MM.1S (cell line): Measurements from ENCODE around the gene RHBDL1.

ENCODE experiments used
- EZH2 ChIP-seq: fragments of 300-600 bp; sonication (generic); optimal IDR thresholded peaks from 2 replicates; pipeline ENCODE3; 2017; ENCODE audit warnings: low read depth, mild to moderate bottlenecking, antibody characterized with exemption, low read length, mixed read lengths
- EZH2phosphoT487 ChIP-seq: fragments of 300-600 bp; sonication (generic); IDR thresholded peaks from 2 replicates; pipeline ENCODE4 v1.6.1; 2018; ENCODE audit warnings: antibody characterized with exemption, low read length
- TF ChIP-seq, protein P1 (sequence below): fragments of 300-600 bp; sonication (generic); IDR thresholded peaks from 2 replicates; pipeline ENCODE4 v1.5.1; 2016; ENCODE audit warnings: antibody characterized with exemption, low read length, mixed read lengths

GRCh38 chr16:711548-712320 lies 36.3 kb downstream of the RHBDL1 start:
- no peak for TF ChIP-seq EZH2
- TF ChIP-seq, protein P1, sequence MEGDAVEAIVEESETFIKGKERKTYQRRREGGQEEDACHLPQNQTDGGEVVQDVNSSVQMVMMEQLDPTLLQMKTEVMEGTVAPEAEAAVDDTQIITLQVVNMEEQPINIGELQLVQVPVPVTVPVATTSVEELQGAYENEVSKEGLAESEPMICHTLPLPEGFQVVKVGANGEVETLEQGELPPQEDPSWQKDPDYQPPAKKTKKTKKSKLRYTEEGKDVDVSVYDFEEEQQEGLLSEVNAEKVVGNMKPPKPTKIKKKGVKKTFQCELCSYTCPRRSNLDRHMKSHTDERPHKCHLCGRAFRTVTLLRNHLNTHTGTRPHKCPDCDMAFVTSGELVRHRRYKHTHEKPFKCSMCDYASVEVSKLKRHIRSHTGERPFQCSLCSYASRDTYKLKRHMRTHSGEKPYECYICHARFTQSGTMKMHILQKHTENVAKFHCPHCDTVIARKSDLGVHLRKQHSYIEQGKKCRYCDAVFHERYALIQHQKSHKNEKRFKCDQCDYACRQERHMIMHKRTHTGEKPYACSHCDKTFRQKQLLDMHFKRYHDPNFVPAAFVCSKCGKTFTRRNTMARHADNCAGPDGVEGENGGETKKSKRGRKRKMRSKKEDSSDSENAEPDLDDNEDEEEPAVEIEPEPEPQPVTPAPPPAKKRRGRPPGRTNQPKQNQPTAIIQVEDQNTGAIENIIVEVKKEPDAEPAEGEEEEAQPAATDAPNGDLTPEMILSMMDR, result peak; percentile 77
- no peak for TF ChIP-seq EZH2phosphoT487
